Endothelial cell of hepatic sinusoid (primary cell): Measurements from ENCODE around the gene PEF1.

ENCODE experiments used
- in situ Hi-C: cut with HindIII; loops from 2 replicates; pipeline ENCODE4 v1.10.0; 2017; ENCODE audit warnings: low sequenced_read_pairs

The PEF1 gene

GRCh38 chr1:31655756-31656155 is 11.1 kb upstream of the PEF1 start:
- in situ Hi-C loops, result loop anchor here (10.0 kb wide), 1 partner anchor 59 kb away; no protein-coding TSS in a partner anchor

DNA sequence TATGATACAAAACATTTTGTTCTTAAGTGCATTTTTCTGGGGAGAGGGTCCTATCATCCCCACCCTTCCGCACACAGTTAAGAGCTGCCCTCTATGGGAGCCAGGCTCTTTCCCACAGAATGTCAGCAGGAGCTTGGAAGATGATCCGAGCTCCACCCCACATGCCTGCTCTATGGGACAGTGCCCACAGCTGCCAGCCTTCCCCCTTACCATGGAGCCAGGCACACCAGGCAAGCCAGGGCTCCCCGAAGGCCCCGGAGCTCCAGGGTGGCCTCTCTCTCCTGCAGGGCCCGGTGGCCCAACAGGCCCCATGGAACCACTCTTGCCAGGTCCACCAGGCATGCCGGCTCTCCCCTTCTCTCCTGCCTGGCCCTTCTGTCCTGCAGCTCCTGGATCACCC is 10.4 kb upstream of the PEF1 start:
- in situ Hi-C loops, result loop anchor here (10.0 kb wide), 1 partner anchor 60 kb away; no protein-coding TSS in a partner anchor

DNA sequence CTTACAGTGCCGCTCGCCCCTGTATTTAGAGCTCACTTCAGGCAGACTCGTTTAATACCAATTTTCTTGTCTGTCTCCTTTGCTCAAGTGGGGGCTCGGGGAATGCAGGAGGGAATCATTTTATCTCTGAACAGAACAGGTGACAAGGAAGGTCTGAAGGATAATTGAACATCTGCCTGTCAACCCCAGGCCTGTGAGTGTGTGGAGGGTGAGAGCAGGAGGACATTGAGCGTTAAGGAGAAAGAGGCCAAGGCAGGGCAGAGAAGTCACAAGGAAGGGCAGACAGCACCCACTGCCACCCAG is 9.7 kb upstream of the PEF1 start:
- in situ Hi-C loops, result loop anchor here (10.0 kb wide), 1 partner anchor 60 kb away; no protein-coding TSS in a partner anchor

GRCh38 chr1:31653717-31654473 is 9.2 kb upstream of the PEF1 start:
- in situ Hi-C loops, result loop anchor here (10.0 kb wide), 1 partner anchor 61 kb away; no protein-coding TSS in a partner anchor

DNA sequence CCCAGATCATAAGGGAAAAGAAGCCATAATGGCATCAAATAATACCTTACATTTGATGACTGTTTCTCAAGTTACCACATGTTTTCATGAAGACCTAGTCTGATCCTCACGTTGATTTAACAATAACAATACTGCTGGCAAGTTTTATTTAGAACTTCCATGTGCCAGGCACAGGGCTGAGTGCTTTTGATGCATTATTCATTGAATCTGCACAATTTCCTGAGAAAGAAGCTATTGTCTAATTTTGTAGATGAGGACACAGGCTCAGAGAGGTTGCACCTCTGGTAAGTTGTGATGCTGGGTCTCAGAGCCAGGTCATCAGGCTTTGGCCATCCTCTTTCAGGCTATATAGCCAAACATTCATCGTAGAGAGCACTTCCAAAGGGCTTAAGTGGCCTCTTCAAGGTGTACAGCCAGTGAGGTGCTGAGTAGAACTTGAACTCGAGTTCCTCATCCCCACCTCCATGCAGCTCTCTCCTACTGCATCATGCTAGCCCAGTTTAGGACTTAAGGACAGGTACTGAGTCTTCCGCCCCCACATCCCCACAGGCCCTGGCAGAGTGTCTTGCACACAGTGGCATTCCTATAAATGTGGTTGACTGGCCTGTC is 8.3 kb upstream of the PEF1 start:
- in situ Hi-C loops, result loop anchor here (10.0 kb wide), 1 partner anchor 62 kb away; no protein-coding TSS in a partner anchor

DNA sequence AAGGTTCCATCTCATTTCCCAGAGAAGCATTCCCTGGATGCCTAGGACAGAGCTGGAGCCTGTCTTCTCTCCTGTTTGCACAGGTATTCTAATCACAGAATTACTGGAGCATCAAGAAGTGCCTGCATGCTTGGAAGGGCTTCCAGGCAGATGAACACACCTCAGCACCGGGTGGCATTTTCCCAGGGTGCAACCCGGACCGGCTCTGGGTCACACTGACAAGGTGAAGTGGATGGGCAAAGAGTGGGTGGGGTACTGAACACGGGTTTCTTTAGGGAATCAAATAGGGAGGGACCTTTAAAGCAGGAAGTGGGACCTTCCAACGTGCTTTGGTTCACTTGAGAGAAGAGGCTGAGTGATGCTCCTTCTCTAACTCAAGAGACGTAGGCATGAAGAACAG is 7.1 kb upstream of the PEF1 start:
- in situ Hi-C loops, result loop anchor here (10.0 kb wide), 1 partner anchor 63 kb away; no protein-coding TSS in a partner anchor

DNA sequence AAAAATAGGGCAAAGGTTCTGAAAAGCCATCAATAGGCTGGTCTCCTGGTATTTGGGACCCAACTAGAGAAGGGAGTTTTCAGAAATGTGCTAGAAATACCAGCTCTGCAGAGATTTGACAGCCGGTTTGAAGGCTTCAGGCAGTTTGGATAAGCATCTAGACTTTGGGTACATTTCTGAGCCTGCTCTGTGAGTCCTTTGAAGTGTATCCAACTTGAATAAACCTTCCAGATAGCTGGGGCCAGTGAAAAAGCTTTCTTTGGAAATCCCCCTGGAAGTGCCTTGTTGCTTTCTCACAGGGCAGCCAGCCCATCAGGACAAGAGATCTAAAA is 6.4 kb upstream of the PEF1 start:
- in situ Hi-C loops, result loop anchor here (10.0 kb wide), 1 partner anchor 64 kb away; no protein-coding TSS in a partner anchor

- in situ Hi-C loops, result loop anchor here (10.0 kb wide), 1 partner anchor 64 kb away; no protein-coding TSS in a partner anchor
Measured at GRCh38 chr1:31650161-31651088, 5.7 kb upstream of the PEF1 start.

DNA sequence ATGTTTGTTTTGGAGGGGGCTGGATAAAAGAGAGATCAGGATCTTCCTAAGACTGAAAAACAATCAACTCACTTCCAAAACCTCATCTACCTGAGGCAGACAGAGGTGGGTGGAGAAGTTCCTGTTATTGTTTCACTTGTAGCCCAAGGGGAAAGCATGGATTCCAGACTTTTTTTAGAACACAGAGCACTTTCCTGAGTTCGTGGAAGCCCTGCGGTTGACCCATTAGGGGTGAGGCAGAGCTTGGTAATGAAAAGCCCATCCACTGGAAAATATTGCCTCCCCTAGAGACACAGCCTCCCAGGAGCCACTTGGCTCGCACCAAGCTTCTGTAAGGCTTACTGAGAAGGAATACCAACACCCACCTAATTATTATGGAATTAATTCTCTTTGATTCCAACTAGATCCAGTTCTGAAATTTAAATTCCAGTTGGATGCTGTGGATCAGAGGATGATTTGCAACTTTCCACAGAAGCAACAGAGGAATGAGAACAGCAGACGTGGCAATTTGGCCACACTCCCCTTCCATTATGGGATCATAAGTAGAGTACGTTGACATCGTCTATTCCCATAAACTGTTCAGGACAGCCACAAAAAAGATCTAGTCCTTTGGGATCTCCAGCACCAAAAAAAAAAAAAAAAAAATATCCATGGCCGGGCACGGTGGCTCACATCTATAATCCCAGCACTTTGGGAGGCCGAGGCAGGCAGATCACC is 4.1 kb upstream of the PEF1 start:
- in situ Hi-C loops, result no loop called here

DNA sequence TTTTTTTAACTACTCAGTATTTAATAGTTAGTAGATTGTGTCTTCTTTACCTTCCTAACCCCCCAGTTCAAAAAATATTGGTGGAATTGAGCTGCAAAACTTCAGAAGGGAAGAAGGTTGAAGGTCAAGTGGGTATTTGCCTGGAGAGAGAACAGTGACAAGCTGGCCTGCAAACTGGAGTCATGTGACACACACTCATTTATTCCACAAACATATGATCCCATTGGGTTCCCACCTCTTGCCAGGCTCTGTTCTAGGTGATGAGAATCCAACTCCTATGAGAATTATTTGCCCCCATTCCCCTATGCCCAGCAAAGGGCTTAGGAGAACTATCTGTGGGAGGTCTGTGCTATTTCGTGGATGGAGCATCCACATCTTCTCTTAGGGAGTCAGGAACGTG is 3.5 kb upstream of the PEF1 start:
- in situ Hi-C loops, result no loop called here

DNA sequence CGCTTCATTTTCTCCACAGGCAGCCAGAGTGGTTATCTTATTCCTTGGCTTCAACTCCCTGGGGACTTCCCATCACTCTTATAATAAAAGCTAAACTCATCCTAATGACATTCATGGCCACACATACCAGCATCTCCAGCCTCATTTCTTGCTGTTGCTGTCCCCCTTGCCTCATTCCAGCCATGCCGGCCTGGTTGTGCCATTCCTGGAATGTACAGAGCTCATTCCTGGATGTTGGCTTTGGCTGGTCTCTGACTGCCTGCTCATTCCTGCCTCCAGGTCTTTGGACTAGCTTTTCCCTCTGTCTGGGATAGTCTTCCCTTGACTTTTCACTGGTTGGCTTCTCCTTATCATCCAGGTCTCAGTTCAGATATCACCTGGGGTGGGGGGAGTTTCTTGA is 2.4 kb upstream of the PEF1 start:
- in situ Hi-C loops, result no loop called here

DNA sequence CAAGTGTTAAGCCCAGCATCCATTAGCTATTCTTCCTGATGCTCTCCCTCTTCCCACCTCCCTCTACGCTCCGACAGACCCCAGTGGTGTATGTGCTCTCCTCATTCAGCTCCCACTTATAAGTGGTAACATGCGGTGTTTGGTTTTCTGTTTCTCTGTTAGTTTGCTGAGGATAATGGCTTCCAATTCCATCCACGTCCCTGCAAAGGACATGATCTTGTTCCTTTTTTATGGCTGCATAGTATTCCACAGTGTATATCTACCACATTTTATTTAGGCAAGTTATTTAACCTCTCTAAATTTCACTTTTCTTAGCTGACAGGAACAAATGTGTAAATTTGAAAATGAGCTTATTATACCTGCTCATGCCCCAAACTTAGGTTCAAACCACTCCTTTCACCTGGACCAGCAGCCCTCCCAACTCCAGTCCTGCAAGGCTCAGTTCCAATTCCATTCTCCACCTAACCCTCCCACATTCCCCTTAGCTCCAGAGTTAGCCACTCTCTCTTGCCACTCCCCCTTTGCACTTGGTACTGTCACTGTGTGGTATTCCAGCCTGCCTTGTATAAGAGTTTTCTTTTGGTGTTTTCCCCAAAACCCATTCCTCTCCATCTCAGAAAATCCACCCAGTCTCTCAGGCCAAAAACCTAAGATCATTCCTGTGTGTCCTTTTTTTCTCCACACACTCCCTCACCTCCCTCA is 1.7 kb upstream of the PEF1 start:
- in situ Hi-C loops, result no loop called here

DNA sequence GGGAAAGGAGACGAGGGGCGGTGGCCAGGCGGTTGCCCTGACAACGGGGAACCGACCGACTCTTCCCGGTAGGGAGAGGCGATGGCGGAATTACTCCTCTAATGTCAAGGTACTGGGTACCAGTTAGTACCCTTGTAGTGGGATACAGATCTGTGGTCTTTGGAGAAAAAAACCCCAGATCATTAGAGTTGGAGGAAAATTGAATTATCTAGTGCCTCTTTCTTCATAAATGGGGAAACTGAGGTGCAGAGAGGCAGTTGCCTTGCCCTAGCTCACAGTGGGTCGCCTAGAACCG is 545 bp upstream of the PEF1 start:
- in situ Hi-C loops, result no loop called here

DNA sequence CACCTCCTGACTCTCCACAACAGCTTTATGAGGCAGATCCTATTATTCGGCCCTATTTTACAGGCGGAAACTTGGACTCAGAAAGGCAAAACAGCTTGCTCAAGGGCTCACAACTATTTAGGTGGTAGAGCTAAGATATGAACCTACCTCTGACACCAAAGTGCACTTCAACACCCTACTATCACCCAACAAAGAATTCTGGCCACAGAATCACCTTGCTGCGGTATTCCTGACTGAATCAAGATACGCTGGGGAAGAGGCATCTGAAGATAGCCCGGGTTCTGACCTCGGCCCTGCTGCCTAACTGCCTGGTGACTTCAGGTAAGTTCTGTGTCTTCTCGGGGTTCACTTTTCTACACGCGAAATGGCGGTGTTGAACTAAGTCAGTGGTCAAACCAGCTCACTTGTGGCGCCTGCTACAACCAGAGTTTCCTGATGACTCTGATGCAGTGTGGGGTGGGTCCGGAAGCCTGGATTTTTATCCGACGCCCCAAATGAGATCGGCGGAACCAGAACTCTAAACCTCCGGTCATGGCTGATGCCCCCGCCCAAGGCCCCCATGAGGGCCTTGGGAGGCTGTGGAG is 608 bp downstream of the PEF1 start:
- in situ Hi-C loops, result no loop called here

DNA sequence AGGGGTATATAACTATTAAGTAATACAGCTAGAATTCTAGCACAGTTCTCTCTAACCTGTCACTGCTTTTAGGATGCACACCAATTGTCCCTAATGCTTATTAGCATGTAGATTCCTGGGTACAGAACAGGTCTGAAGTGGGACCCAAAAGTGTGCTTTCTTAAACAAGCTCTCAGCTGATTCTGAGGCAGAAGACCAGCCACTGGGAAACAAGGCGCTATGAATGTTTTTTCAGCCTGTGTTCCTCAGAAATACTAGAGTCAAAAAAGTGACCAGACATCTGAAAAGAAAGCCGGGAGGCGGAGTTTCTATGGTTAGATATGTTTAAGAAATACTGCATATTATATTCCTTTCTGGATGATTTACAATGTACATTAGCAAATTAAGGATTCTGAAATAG is 1.8 kb downstream of the PEF1 start:
- in situ Hi-C loops, result no loop called here

DNA sequence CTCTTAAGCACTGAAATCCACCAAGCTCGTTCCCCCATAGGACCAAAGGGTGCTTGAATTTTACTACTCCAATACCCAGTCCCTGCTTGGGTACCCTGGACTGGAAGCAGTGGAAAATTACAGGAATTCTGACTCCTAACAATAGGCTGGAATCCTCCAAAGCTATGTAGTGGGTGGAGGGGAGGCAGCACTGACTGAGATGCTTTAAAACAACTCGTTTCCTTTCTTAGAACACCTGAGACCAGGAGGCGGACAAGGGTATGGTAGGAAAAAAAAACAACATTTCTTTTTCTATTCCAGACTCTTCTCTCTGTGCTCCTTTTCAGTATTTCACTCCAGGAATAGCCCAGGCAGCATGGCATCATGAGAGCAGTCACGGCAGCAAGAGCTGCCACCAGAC is 2.3 kb downstream of the PEF1 start:
- in situ Hi-C loops, result no loop called here

- in situ Hi-C loops, result no loop called here
Measured at GRCh38 chr1:31640964-31641363, 3.7 kb downstream of the PEF1 start.

- in situ Hi-C loops, result no loop called here
Measured at GRCh38 chr1:31640179-31640578, 4.5 kb downstream of the PEF1 start.

DNA sequence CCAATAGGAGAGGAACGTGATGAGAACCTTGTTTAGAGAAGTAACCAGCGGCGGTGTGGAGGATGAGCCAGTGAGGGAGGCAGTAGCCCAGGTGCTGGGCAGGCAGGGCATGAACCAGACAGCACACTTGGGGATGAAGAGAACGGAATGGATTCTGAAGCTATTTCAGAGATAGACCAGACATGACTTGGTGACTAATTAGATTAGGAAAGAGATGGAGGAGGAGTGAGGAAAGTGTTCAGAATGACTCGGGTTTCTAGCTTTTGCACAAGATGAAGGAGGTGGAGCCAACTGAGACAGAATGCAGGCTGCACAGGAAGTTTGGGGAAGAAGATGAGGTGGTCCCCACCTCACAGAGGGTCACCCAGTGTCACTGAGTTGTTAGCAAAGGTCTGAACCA is 5.1 kb downstream of the PEF1 start:
- in situ Hi-C loops, result no loop called here
